Measurements from ENCODE around the gene XPOT.
A peak's percentile ranks its signal among the peaks of the same experiment; 100 is the strongest.

XPOT gene

GRCh38 chr12:64445490-64445889, 41.3 kb downstream of the XPOT start:
- TF ChIP-seq CTCF (IDR thresholded peaks at IDR 0.05; ENCODE audit: low read length, missing control alignments) = no peak
- DNase-seq (ENCODE audit: low read depth) = no peak

GRCh38 chr12:64446295-64446694, 42.1 kb downstream of the XPOT start:
- H3K4me3 ChIP-seq (replicated peaks; ENCODE audit: low read depth, low read length) = no peak overlapping the region
- DNase-seq (ENCODE audit: low read depth) = no peak
- TF ChIP-seq CTCF (IDR thresholded peaks at IDR 0.05; ENCODE audit: low read length, missing control alignments) = no peak

More at GRCh38 chr12:64445490-64445889, 41.3 kb downstream of the XPOT start:
- H3K4me3 ChIP-seq (replicated peaks; ENCODE audit: low read depth, low read length) = no peak overlapping the region

GRCh38 chr12:64450057-64450640, 46.0 kb downstream of the XPOT start:
- no peak for TF ChIP-seq CTCF (IDR thresholded peaks at IDR 0.05; ENCODE audit: low read length, missing control alignments)
- no peak for DNase-seq (ENCODE audit: low read depth)
- H3K4me3 ChIP-seq (replicated peaks; ENCODE audit: low read depth, low read length) = no peak overlapping the region

GRCh38 chr12:64450711-64451486, 46.7 kb downstream of the XPOT start:
- no peak for TF ChIP-seq CTCF (IDR thresholded peaks at IDR 0.05; ENCODE audit: low read length, missing control alignments)
- DNase-seq (ENCODE audit: low read depth) = no peak
- H3K4me3 ChIP-seq (replicated peaks; ENCODE audit: low read depth, low read length) = peak overlapping the region; percentile 95

- no peak for TF ChIP-seq CTCF (IDR thresholded peaks at IDR 0.05; ENCODE audit: low read length, missing control alignments)
- peak within 1 kb of the TSS; percentile 95 for H3K4me3 ChIP-seq (replicated peaks; ENCODE audit: low read depth, low read length)
- DNase-seq (ENCODE audit: low read depth) = peak; percentile 86
These were observed 47.7 kb downstream of the XPOT start, which contains the start of gene TBK1 for GRCh38 chr12:64451687-64452558. TSS of gene TBK1 (plus strand) at chr12:64452120. CDS start at chr12:64455871, 3,751 bp downstream.

GRCh38 chr12:64452559-64453329, 48.6 kb downstream of the XPOT start:
- DNase-seq (ENCODE audit: low read depth) = peak; percentile 89
- H3K4me3 ChIP-seq (replicated peaks; ENCODE audit: low read depth, low read length) = peak overlapping the region; percentile 95
- no peak for TF ChIP-seq CTCF (IDR thresholded peaks at IDR 0.05; ENCODE audit: low read length, missing control alignments)

Measured in fibroblast of pulmonary artery (primary cell).